CD14-positive monocyte (primary cell): ENCODE results near the gene NVL. TPM values are rescaled to one million over a fixed set of nuclear protein-coding genes. Genes with fewer than 3 reads are reported as not detected.
A peak's percentile ranks its signal among the peaks of the same experiment; 100 is the strongest.

Experiments
- DNase-seq, 3 donors: peaks; one replicate each; pipeline ENCODE4 v3.0.0-alpha.2; 2011 to 2022
- H2AFZ ChIP-seq: 2 replicates; pipeline ENCODE4 v1.6.0; 2012; ENCODE audit warnings: mild to moderate bottlenecking, low read depth, low read length, inconsistent platforms; ENCODE audit not compliant: insufficient read depth, poor library complexity, severe bottlenecking
- H3K27ac ChIP-seq, 2 donors: 1 replicate in 1 of 2; 2 replicates in 1 of 2; pipeline ENCODE4 v1.5.1; 2012 to 2013; ENCODE audit warnings: low read length in 2 of 2, control low read depth in 1 of 2, inconsistent platforms in 1 of 2, low read depth in 1 of 2, mild to moderate bottlenecking in 1 of 2
- H3K27me3 ChIP-seq, 2 donors: one replicate each; pipeline versions ENCODE4 v1.6.0 to v1.6.1; 2011 to 2013; ENCODE audit warnings: low read length in 2 of 2; ENCODE audit not compliant: control insufficient read depth in 2 of 2, insufficient read depth in 2 of 2
- H3K36me3 ChIP-seq, 2 donors: replicated peaks in 1 of 2; 1 replicate in 1 of 2; 2 replicates in 1 of 2; pipeline versions ENCODE4 v1.5.1 to v1.6.1; 2012 to 2013; ENCODE audit warnings: low read length in 2 of 2, control low read depth in 1 of 2, inconsistent platforms in 1 of 2, mild to moderate bottlenecking in 1 of 2; ENCODE audit not compliant: insufficient read depth in 2 of 2, control insufficient read depth in 1 of 2
- H3K4me1 ChIP-seq, 2 donors: 1 replicate in 1 of 2; 2 replicates in 1 of 2; pipeline versions ENCODE4 v1.5.1 to v1.6.1; 2012 to 2013; ENCODE audit warnings: low read length in 2 of 2, control low read depth in 1 of 2, inconsistent platforms in 1 of 2, mild to moderate bottlenecking in 1 of 2, moderate library complexity in 1 of 2; ENCODE audit not compliant: insufficient read depth in 2 of 2, control insufficient read depth in 1 of 2
- H3K4me2 ChIP-seq: replicated peaks from 2 replicates; pipeline ENCODE3; 2012; ENCODE audit warnings: low read length, moderate library complexity, mild to moderate bottlenecking; ENCODE audit not compliant: poor library complexity, severe bottlenecking; ENCODE audit errors: extremely low read depth
- H3K4me3 ChIP-seq, 3 experiments: fragments of 200-600 bp in 1 of 3; sonication (generic) in 1 of 3; replicated peaks in 1 of 3; 1 replicate in 2 of 3; 2 replicates in 1 of 3; pipeline ENCODE4 v1.5.1; 2011 to 2013; ENCODE audit warnings: low read length in 3 of 3, mild to moderate bottlenecking in 3 of 3, control low read depth in 2 of 3, low read depth in 2 of 3, inconsistent platforms in 1 of 3, moderate library complexity in 1 of 3
- H3K79me2 ChIP-seq: 2 replicates; pipeline ENCODE4 v1.6.0; 2012; ENCODE audit warnings: mild to moderate bottlenecking, control low read depth, inconsistent platforms, low read length, moderate library complexity; ENCODE audit not compliant: insufficient read depth
- H3K9ac ChIP-seq: 2 replicates; pipeline ENCODE4 v1.6.0; 2017; ENCODE audit warnings: low read length, mild to moderate bottlenecking; ENCODE audit not compliant: insufficient read depth, poor library complexity, severe bottlenecking
- H3K9me3 ChIP-seq, 2 donors: replicated peaks in 1 of 2; 1 replicate in 1 of 2; 2 replicates in 1 of 2; pipeline versions ENCODE4 v1.5.1 to v1.6.1; 2012 to 2013; ENCODE audit warnings: low read length in 2 of 2, control low read depth in 1 of 2; ENCODE audit not compliant: control insufficient read depth in 1 of 2, insufficient read depth in 1 of 2
- H4K20me1 ChIP-seq: 2 replicates; pipeline ENCODE4 v1.6.0; 2012; ENCODE audit warnings: mild to moderate bottlenecking, low read length, control low read depth, moderate library complexity; ENCODE audit not compliant: insufficient read depth
- H3K27ac Mint-ChIP-seq, 7 donors: one replicate each; pipeline ENCODE4 v1.8.0; 2020; ENCODE audit warnings: mild to moderate bottlenecking in 7 of 7, mixed read lengths in 7 of 7, moderate library complexity in 6 of 7, inconsistent platforms in 2 of 7
- H3K27me3 Mint-ChIP-seq, 3 donors: one replicate each; pipeline ENCODE4 v1.8.0; 2021 to 2022; ENCODE audit warnings: low read depth in 3 of 3, mild to moderate bottlenecking in 3 of 3, mixed read lengths in 3 of 3, moderate library complexity in 3 of 3, inconsistent platforms in 1 of 3
- H3K36me3 Mint-ChIP-seq, 2 donors: one replicate each; pipeline ENCODE4 v1.8.0; 2020; ENCODE audit warnings: mixed read lengths in 2 of 2, inconsistent platforms in 1 of 2, mild to moderate bottlenecking in 1 of 2
- H3K4me1 Mint-ChIP-seq: one replicate; pipeline ENCODE4 v1.8.0; 2020; ENCODE audit warnings: mild to moderate bottlenecking, mixed read lengths
- H3K4me3 Mint-ChIP-seq, 2 donors: one replicate each; pipeline ENCODE4 v1.8.0; 2020; ENCODE audit warnings: mild to moderate bottlenecking in 2 of 2, mixed read lengths in 2 of 2, moderate library complexity in 1 of 2
- H3K9me3 Mint-ChIP-seq, 7 donors: one replicate each; pipeline ENCODE4 v1.8.0; 2020 to 2022; ENCODE audit warnings: mixed read lengths in 7 of 7, mild to moderate bottlenecking in 6 of 7, moderate library complexity in 6 of 7, inconsistent platforms in 2 of 7
- WGBS: methylation state at CpG from one replicate; pipeline ENCODE4 v1.1.5; 2013; ENCODE audit warnings: missing lambda C conversion rate; ENCODE audit not compliant: insufficient coverage; 5-methylcytosine and 5-hydroxymethylcytosine counted together
- intact Hi-C, 2 donors: fragments of 100-400 bp; cut with micrococcal nuclease; formaldehyde crosslinking; loops; one replicate each; pipeline versions ENCODE4 v1.15.0 to v1.15.1; 2023
- polyA plus RNA-seq, 3 donors: library from polyadenylated mRNA; depleted of rRNA in 1 of 3; unstranded in 2 of 3; stranded (reverse) in 1 of 3; fragments of 300-500 nt in 2 of 3; fragments of >200 nt in 1 of 3; fragmentation: Illumina TruSeq in 2 of 3; gene quantifications; 1 replicate in 2 of 3; 2 replicates in 1 of 3; pipeline ENCODE4 v1.2.3, GENCODE V29; 2012 to 2021
- TF ChIP-seq, protein P1 (sequence below): fragments of 200-600 bp; IDR thresholded peaks from one replicate; pipeline ENCODE4 v1.8.0; 2022; ENCODE audit warnings: antibody characterized with exemption, mild to moderate bottlenecking

Gene NVL
- polyA plus RNA-seq, 3 donors, result 8.4 to 12.6 (median 9.6) TPM

DNA sequence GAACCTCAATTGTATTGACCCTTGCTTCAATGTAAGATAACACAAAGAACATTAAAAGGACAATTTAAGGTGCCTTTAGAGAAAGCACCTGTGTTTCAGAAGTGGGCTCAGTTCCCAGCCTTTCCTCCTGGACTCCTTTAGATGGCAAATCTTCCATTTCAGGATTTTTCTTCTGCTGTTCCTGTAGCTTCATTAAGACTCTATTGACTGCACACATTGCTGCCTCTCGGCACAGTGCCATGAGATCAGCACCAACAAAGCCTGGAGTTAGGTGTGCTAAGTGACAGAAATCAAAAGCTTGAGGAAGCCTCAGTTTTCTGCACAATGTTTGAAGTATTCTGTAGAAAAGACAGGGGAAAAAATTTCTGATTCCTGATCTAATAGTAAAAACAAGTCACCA is 40.6 kb downstream of the NVL start:
- no peak overlapping the region for H3K4me3 Mint-ChIP-seq
- Histone ChIP-seq H3K9ac (no peak overlapping the region), H3K4me1 (no peaks in the 10 kb centered on the region), H3K4me3 (no peak overlapping the region), H3K36me3 (peaks cover 74 to 79% of the 10 kb centered on the region in 2 donors), H4K20me1 (no peaks in the 10 kb centered on the region), H3K27ac (no peak overlapping the region), H2AFZ (no peak overlapping the region), H3K9me3 (no peaks in the 10 kb centered on the region), H3K4me2 (no peak overlapping the region), H3K79me2 (no peaks in the 10 kb centered on the region), H3K27me3 (no peaks in the 10 kb centered on the region)
- peak overlapping the region in 2 of 7 donors; percentile 18 to 43 for H3K27ac Mint-ChIP-seq
- no peaks in the 10 kb centered on the region for H3K27me3 Mint-ChIP-seq
- no peaks in the 10 kb centered on the region for H3K4me1 Mint-ChIP-seq
- WGBS, result no CpG with 5 or more reads among the region's 1 CpG
- intact Hi-C loops, result no loop called here
- no peak for DNase-seq
- no peaks in the 10 kb centered on the region for H3K9me3 Mint-ChIP-seq
- peaks cover 59 to 77% of the 10 kb centered on the region in 2 donors for H3K36me3 Mint-ChIP-seq
- TF ChIP-seq, protein P1, sequence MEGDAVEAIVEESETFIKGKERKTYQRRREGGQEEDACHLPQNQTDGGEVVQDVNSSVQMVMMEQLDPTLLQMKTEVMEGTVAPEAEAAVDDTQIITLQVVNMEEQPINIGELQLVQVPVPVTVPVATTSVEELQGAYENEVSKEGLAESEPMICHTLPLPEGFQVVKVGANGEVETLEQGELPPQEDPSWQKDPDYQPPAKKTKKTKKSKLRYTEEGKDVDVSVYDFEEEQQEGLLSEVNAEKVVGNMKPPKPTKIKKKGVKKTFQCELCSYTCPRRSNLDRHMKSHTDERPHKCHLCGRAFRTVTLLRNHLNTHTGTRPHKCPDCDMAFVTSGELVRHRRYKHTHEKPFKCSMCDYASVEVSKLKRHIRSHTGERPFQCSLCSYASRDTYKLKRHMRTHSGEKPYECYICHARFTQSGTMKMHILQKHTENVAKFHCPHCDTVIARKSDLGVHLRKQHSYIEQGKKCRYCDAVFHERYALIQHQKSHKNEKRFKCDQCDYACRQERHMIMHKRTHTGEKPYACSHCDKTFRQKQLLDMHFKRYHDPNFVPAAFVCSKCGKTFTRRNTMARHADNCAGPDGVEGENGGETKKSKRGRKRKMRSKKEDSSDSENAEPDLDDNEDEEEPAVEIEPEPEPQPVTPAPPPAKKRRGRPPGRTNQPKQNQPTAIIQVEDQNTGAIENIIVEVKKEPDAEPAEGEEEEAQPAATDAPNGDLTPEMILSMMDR, result no peak

DNA sequence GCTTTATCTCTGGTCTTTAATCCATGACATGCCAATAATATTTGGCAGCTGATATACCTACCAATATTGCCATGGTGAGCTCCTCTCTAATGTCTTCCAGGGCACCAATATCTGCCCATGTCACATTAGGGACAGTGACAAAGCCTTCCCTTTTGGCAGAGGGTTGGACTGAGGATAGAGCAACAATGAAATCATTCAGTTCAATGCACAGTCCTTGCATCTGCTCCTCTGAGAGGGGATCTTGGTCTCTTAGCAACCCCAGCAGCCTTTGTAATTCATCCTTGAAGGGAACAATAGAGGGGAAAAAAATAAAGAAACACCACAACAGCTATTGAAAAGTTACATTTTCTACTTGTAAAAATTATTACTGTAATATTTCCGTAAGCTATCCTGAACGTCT is 42.3 kb downstream of the NVL start:
- Mint-ChIP-seq H3K27ac (peak overlapping the region in 1 of 7 donors; percentile 30), H3K27me3 (no peaks in the 10 kb centered on the region), H3K4me3 (no peak overlapping the region), H3K4me1 (no peaks in the 10 kb centered on the region), H3K9me3 (no peaks in the 10 kb centered on the region), H3K36me3 (peaks cover 60 to 75% of the 10 kb centered on the region in 2 donors)
- no peak for DNase-seq
- H3K27me3 ChIP-seq, result no peaks in the 10 kb centered on the region
- H3K27ac ChIP-seq, result no peak overlapping the region
- H3K4me2 ChIP-seq, result no peak overlapping the region
- H3K9me3 ChIP-seq, result no peaks in the 10 kb centered on the region
- H4K20me1 ChIP-seq, result no peaks in the 10 kb centered on the region
- no peak overlapping the region for H3K9ac ChIP-seq
- WGBS, result no CpG with 5 or more reads among the region's 2 CpGs
- intact Hi-C loops, result no loop called here
- H3K4me3 ChIP-seq, result no peak overlapping the region
- no peaks in the 10 kb centered on the region for H3K79me2 ChIP-seq
- H3K4me1 ChIP-seq, result no peaks in the 10 kb centered on the region
- H3K36me3 ChIP-seq, result peaks cover 69 to 77% of the 10 kb centered on the region in 2 donors
- TF ChIP-seq, protein P1, result no peak
- no peak overlapping the region for H2AFZ ChIP-seq
